PFSK-1 (cell line): ENCODE results near the gene RNF126.

Source experiments
- FOXP2 ChIP-seq: optimal IDR thresholded peaks from 2 replicates; pipeline ENCODE3; 2011; ENCODE audit warnings: borderline replicate concordance, control low read depth, inconsistent platforms; ENCODE audit not compliant: insufficient read depth; ENCODE audit errors: extremely low read length, extremely low read depth
- POLR2AphosphoS5 ChIP-seq: IDR thresholded peaks from 2 replicates; pipeline ENCODE4 v1.6.1; 2012; ENCODE audit warnings: low read depth, mild to moderate bottlenecking, control low read depth, low read length, moderate library complexity
- REST ChIP-seq, 2 experiments: IDR thresholded peaks; 2 replicates each; pipeline versions ENCODE4 v1.6.1 to v1.8.0; 2011 to 2012; ENCODE audit warnings: low read depth in 2 of 2, low read length in 2 of 2, control low read depth in 1 of 2, inconsistent platforms in 1 of 2, mild to moderate bottlenecking in 1 of 2, moderate library complexity in 1 of 2; ENCODE audit not compliant: insufficient read depth in 1 of 2
- SIN3A ChIP-seq: IDR thresholded peaks from 2 replicates; pipeline ENCODE4 v1.6.1; 2012; ENCODE audit warnings: mild to moderate bottlenecking, low read length, moderate library complexity, borderline replicate concordance; ENCODE audit not compliant: insufficient read depth
- TAF1 ChIP-seq: IDR thresholded peaks from 2 replicates; pipeline ENCODE4 v1.6.1; 2012; ENCODE audit warnings: low read length, control low read depth, borderline replicate concordance; ENCODE audit not compliant: insufficient read depth

GRCh38 chr19:652467-653389 lies 10.3 kb downstream of the RNF126 start:
- TF ChIP-seq SIN3A (no peak), TAF1 (no peak), POLR2AphosphoS5 (no peak), REST (IDR thresholded peaks at IDR 0.05; ENCODE audit: insufficient read depth in 1 of 2, low read depth in 2 of 2, low read length in 2 of 2) (no peak), FOXP2 (no peak)
